Left lung (tissue), 10 donors: ENCODE measurements around the gene STRA8. TPM values are rescaled to one million over a fixed set of nuclear protein-coding genes. Genes with fewer than 3 reads are reported as not detected.

Experiments
- ATAC-seq: fragments of 200-7000 bp; cut with Tn5 transposase; one replicate; pipeline ENCODE4 v1.9.1; 2020; ENCODE audit warnings: moderate library complexity
- DNase-seq, 4 donors: peaks; one replicate each; pipeline ENCODE4 v3.0.0-alpha.2; 2013 to 2020
- H3K27ac ChIP-seq, 2 donors: fragments of 200-600 bp; sonication (generic) in 1 of 2; one replicate each; pipeline versions ENCODE4 v1.5.0 to v1.8.0; 2020 to 2021
- H3K27me3 ChIP-seq, 2 donors: fragments of 200-600 bp; sonication (generic) in 1 of 2; one replicate each; pipeline versions ENCODE4 v1.5.0 to v1.8.0; 2020 to 2021
- H3K36me3 ChIP-seq, 2 donors: fragments of 200-600 bp; sonication (generic) in 1 of 2; one replicate each; pipeline versions ENCODE4 v1.5.0 to v1.8.0; 2020 to 2021
- H3K4me1 ChIP-seq, 2 donors: fragments of 200-600 bp; one replicate each; pipeline ENCODE4 v1.8.0; 2021
- H3K4me3 ChIP-seq, 2 donors: fragments of 200-600 bp; sonication (generic) in 1 of 2; one replicate each; pipeline versions ENCODE4 v1.5.0 to v1.8.0; 2020 to 2021; ENCODE audit warnings: mild to moderate bottlenecking in 1 of 2
- H3K9me3 ChIP-seq, 2 donors: fragments of 200-600 bp; sonication (generic) in 1 of 2; one replicate each; pipeline versions ENCODE4 v1.5.0 to v1.8.0; 2020 to 2021
- intact Hi-C, 2 donors: fragments of 100-400 bp; cut with DNase I; formaldehyde crosslinking; loops; one replicate each; pipeline versions ENCODE4 v1.11.2 to v1.14.2; 2022
- polyA plus RNA-seq, 6 donors: library from polyadenylated mRNA; unstranded; fragments of 120-200 nt; gene quantifications; one replicate each; pipeline ENCODE4 v1.2.1, GENCODE V29; 2013; ENCODE audit not compliant: insufficient read length in 6 of 6
- total RNA-seq, 2 donors: library from RNA; stranded (reverse); fragmentation: NEBNext Ultra II Directional; extraction: Animal tissue kit (Norgen Biotek cat#: 25700); gene quantifications; one replicate each; pipeline ENCODE4 v1.2.1, GENCODE V29; 2021
- TF ChIP-seq, protein P1 (sequence below), 2 donors: fragments of 200-600 bp; sonication (generic) in 1 of 2; IDR thresholded peaks; one replicate each; pipeline versions ENCODE4 v1.5.0 to v1.8.0; 2021; ENCODE audit warnings: antibody characterized with exemption in 2 of 2
- donor health status: DM: no; HTN: yes; CAD: no.
- donor health status: DM: no; HTN: no; CAD: no.

STRA8 gene
- total and polyA plus RNA-seq, 8 donors: 0.14 to 0.40 (median 0.20) TPM; not detected in 3

DNA sequence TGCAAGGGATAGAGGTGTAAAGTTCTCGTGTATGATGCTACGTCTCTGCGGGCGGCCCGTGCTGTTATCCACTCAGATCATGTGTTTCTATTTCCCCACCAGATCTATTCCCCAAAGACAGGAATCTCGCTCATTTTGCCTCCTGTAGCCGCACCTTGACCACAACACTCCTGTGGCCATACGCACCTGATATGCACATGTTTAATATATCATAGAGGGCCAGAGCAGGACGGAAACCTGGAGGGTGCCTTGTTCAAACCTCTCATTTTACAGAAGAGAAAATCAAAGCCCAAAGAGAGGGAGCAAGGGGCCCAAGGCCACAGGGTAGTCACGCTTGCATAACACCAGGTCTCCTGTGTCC lies 37.6 kb downstream of the STRA8 start:
- intact Hi-C loops: no loop called here
- H3K36me3 ChIP-seq: no peaks in the 10 kb centered on the region
- ATAC-seq: no peak

DNA sequence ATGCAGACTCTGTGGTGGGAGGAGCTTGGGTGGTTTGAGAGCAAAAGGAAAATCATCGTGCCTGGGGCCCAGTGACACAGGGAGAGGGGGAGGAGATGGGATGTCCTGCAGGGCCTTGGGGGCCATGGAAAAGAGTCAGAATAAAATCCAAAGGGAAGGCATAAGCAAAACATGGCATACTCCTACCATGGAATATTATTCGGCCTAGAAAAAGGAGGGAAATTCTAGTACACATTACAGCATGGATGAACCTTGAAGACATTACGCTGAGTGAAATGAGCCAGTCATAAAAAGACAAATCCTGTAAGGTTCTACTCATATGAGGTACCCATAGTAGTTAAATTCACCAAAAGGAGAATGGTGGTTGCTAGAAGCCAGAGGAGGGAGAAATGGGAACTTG lies 38.7 kb downstream of the STRA8 start:
- intact Hi-C loops: no loop called here
- H3K27me3 ChIP-seq: no peaks in the 10 kb centered on the region
- H3K27ac ChIP-seq: no peak overlapping the region
- no peaks in the 10 kb centered on the region for H3K9me3 ChIP-seq
- DNase-seq (no peak), ATAC-seq (no peak)
- H3K4me3 ChIP-seq: no peak overlapping the region
- H3K36me3 ChIP-seq: no peaks in the 10 kb centered on the region
- TF ChIP-seq, protein P1, sequence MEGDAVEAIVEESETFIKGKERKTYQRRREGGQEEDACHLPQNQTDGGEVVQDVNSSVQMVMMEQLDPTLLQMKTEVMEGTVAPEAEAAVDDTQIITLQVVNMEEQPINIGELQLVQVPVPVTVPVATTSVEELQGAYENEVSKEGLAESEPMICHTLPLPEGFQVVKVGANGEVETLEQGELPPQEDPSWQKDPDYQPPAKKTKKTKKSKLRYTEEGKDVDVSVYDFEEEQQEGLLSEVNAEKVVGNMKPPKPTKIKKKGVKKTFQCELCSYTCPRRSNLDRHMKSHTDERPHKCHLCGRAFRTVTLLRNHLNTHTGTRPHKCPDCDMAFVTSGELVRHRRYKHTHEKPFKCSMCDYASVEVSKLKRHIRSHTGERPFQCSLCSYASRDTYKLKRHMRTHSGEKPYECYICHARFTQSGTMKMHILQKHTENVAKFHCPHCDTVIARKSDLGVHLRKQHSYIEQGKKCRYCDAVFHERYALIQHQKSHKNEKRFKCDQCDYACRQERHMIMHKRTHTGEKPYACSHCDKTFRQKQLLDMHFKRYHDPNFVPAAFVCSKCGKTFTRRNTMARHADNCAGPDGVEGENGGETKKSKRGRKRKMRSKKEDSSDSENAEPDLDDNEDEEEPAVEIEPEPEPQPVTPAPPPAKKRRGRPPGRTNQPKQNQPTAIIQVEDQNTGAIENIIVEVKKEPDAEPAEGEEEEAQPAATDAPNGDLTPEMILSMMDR (IDR thresholded peaks at IDR 0.05): no peak
- no peaks in the 10 kb centered on the region for H3K4me1 ChIP-seq

More for the DNA sequence above, 37.6 kb downstream of the STRA8 start:
- Histone ChIP-seq H3K9me3 (no peaks in the 10 kb centered on the region), H3K4me3 (no peak overlapping the region), H3K27ac (no peak overlapping the region), H3K4me1 (no peaks in the 10 kb centered on the region), H3K27me3 (no peaks in the 10 kb centered on the region)
- TF ChIP-seq, protein P1 (IDR thresholded peaks at IDR 0.05): no peak
- no peak for DNase-seq

DNA sequence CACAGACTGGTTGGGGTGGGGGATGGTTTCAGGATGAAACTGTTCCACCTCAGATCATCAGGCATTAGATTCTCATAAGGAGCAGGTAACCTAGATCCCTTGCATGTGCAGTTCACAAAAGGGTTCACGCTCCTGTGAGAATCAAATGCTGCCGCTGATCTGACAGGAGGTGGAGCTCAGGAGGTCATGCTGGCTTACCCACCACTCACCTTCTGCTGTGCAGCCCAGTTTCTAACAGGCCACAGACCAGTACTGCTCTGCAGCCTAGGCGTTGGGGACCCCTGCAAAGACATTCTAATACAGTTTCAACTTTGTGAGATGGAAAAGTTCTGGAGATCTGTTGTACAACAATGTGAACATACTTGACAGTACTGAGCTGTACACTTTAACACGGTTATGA lies 39.9 kb downstream of the STRA8 start:
- intact Hi-C loops: no loop called here
- Histone ChIP-seq H3K4me1 (no peaks in the 10 kb centered on the region), H3K9me3 (no peaks in the 10 kb centered on the region), H3K4me3 (no peak overlapping the region), H3K27ac (no peak overlapping the region), H3K36me3 (no peaks in the 10 kb centered on the region), H3K27me3 (no peaks in the 10 kb centered on the region)
- no peak for ATAC-seq
- DNase-seq: no peak
- TF ChIP-seq, protein P1 (IDR thresholded peaks at IDR 0.05): no peak

DNA sequence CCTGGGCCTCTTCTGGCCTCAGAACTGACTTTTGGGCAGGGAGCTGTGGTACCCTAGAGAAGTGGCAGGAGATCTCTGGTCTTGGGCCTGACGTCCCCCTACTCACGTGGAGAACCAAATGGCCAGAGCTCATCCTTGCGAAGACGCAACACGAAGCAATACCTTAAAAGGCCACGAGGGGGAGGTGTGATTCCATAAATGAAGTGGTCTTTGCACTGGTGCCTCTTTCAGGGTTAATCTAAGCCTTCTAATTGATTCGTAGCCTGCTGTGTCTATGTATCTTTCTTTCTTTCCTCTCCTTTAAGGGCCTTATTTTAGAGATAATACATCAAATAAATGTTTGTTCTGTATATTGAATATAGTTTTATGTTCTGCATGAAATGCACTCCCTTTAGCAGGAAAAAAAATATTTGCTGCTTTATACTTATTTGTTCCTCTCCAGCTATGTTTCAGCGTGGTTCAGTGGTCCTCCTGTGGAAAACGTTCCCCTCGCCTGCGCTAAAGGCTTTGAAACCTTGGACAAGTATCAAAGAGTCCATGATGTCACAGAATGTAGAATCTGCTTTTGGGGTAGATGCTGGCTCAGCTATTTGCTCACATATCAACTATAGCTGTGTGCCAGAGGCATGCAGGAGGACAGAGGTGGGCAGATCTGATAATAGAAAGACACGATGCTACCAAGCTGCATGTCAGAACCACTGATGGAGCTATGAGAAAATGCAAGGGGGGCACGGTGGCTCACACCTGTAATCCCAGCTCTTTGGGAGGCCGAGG lies 41.0 kb downstream of the STRA8 start:
- intact Hi-C loops: no loop called here
- no peaks in the 10 kb centered on the region for H3K27me3 ChIP-seq
- no peak overlapping the region for H3K4me3 ChIP-seq
- no peak overlapping the region for H3K27ac ChIP-seq
- ATAC-seq: peak; percentile 91
- peak in 3 of 4 donors; percentile 48 to 74 (median 58) for DNase-seq
- no peaks in the 10 kb centered on the region for H3K4me1 ChIP-seq
- no peaks in the 10 kb centered on the region for H3K36me3 ChIP-seq
- no peaks in the 10 kb centered on the region for H3K9me3 ChIP-seq
- TF ChIP-seq, protein P1 (IDR thresholded peaks at IDR 0.05): peak; percentile 90 to 93

DNA sequence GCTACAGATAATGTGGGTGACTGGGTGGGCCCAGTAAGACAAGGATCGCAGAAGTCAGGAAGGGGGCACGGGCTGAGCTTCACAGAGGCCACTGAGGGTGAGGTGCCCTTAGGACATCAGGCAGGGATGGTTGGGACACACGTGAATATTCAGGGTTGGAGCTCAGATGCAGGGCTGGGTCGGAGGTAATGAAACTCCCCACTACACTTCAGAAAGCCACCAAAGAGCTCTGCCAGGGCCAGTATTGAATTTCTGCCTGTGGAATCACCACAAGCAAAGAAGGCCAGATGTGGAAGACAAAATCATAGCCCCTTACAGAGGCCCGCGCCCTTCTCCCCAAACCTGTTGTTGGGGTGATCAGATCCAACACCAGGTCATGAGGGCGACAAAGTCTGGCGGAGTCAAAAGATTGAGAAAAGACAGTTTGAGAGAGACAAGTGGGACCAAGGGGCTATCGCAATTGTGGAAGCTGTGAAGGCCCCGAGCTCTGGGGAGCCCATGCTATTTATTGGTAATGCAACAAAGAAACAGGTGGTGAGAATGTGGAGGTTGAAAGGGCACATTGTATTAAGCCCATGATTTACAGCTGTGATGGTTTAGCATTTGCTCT lies 42.4 kb downstream of the STRA8 start:
- no peak overlapping the region for H3K27ac ChIP-seq
- H3K4me3 ChIP-seq: no peak overlapping the region
- no peaks in the 10 kb centered on the region for H3K4me1 ChIP-seq
- H3K9me3 ChIP-seq: no peaks in the 10 kb centered on the region
- DNase-seq (no peak), ATAC-seq (no peak)
- TF ChIP-seq, protein P1 (IDR thresholded peaks at IDR 0.05): no peak
- H3K36me3 ChIP-seq: no peaks in the 10 kb centered on the region
- no peaks in the 10 kb centered on the region for H3K27me3 ChIP-seq
- intact Hi-C loops: no loop called here
